ENCODE data around the gene HCFC1.

DNA sequence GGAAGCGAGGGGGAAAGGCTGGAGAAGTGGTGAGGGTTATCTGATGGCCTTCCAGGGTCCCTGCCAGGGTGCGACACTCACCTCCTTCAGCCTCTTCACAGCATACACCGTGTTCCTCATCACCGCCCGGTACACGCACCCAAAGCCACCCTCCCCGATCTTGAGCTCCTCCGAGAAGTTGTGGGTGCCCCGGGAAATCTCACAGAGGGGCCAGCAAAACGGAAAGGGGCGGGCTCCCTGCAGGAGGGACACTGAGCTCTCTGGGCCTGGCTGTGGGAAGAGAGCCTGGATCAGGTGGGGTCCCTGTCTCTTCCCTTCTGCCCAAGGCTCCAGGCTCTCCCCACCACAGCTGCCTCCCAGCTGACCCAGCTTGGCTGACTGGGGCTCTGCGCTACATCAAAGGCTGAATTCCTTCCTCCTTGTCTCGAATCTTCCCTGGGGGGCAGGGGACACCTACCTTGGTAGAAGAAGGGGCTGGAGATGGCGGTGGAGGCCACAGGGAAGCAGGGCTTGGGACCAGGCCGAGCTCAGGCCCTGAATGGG lies 47.0 kb upstream of the HCFC1 start:
- TF ChIP-seq, protein P1, sequence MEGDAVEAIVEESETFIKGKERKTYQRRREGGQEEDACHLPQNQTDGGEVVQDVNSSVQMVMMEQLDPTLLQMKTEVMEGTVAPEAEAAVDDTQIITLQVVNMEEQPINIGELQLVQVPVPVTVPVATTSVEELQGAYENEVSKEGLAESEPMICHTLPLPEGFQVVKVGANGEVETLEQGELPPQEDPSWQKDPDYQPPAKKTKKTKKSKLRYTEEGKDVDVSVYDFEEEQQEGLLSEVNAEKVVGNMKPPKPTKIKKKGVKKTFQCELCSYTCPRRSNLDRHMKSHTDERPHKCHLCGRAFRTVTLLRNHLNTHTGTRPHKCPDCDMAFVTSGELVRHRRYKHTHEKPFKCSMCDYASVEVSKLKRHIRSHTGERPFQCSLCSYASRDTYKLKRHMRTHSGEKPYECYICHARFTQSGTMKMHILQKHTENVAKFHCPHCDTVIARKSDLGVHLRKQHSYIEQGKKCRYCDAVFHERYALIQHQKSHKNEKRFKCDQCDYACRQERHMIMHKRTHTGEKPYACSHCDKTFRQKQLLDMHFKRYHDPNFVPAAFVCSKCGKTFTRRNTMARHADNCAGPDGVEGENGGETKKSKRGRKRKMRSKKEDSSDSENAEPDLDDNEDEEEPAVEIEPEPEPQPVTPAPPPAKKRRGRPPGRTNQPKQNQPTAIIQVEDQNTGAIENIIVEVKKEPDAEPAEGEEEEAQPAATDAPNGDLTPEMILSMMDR (IDR thresholded peaks at IDR 0.05): no peak
- TF ChIP-seq POLR2A (IDR thresholded peaks at IDR 0.05): no peak

Data from ovary (tissue), 3 donors.